ENCODE data around the gene HSPA6.
"Not testable (repeated sequence)": the region's sequence is repeated elsewhere in the genome, so short reads cannot be mapped to it uniquely, and the experiment has no call there.

HSPA6 gene

DNA sequence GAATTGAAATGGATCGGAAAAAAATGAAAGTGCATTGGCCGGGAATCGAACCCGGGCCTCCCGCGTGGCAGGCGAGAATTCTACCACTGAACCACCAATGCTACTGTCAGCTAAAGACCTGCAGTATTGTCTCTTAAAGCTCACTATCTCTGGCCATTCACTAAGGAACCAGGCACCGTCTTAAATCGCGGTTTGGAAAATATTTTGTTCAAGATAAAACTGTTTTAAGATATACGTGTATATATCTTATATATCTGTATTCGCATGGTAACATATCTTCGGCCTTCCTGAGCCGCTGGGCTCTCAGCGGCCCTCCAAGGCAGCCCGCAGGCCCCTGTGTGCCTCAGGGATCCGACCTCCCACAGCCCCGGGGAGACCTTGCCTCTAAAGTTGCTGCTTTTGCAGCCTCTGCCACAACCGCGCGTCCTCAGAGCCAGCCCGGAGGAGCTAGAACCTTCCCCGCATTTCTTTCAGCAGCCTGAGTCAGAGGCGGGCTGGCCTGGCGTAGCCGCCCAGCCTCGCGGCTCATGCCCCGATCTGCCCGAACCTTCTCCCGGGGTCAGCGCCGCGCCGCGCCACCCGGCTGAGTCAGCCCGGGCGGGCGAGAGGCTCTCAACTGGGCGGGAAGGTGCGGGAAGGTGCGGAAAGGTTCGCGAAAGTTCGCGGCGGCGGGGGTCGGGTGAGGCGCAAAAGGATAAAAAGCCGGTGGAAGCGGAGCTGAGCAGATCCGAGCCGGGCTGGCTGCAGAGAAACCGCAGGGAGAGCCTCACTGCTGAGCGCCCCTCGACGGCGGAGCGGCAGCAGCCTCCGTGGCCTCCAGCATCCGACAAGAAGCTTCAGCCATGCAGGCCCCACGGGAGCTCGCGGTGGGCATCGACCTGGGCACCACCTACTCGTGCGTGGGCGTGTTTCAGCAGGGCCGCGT, at the start of gene HSPA6:
HSPA6 (plus strand) TSS at position 724 of the 925 bp plus-strand sequence; CDS start at position 843, 119 bp downstream.
- DNase-seq (ENCODE audit: low spot score) = peak; percentile 74

DNA sequence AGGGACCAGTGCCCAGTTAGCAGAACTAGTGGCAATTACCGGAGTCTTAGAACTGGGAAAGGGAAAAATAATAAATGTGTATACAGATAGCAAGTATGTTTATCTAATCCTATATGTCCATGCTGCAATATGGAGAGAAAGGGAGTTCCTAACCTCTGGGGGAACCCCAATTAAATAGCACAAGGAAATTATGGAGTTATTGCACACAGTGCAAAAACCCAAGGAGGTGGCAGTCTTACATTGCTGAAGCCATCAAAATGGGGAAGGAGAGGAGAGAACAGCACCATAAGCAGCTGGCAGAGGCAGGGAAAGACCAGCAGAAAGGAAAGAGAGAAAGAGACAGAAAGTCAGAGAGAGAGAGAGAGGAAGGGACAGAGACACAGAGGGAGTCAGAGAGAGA, 46.6 kb upstream of the HSPA6 start:
- DNase-seq (ENCODE audit: low spot score) = not testable (repeated sequence)

DNA sequence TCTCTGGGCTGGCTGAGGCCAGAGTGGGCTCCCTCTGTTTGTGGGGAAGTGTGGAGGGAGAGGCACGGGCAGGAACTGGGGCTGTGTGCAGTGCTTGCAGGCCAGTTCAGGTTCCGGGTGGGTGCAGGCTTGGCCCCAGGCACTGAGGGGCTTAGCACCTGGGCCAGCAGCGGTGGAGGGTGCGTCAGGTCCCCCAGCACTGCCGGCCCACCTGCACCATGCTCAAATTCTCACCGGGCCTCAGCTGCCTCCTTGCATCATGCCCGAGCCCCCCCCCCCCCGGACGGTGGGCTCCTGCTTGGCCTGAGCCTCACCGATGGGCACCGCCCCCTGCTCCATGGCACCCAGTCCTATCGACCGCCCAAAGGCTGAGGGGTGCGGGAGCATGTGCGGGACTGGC, 45.4 kb upstream of the HSPA6 start:
- no peak for DNase-seq (ENCODE audit: low spot score)

- DNase-seq (ENCODE audit: low spot score) = no peak
Observed at GRCh38 chr1:161480381-161481035, 43.8 kb upstream of the HSPA6 start.

- no peak for DNase-seq (ENCODE audit: low spot score)
Observed at GRCh38 chr1:161481624-161482392, 42.5 kb upstream of the HSPA6 start.

- DNase-seq (ENCODE audit: low spot score) = no peak
Observed at GRCh38 chr1:161482610-161483009, 41.7 kb upstream of the HSPA6 start.

GRCh38 chr1:161483361-161483760, 41.0 kb upstream of the HSPA6 start:
- DNase-seq (ENCODE audit: low spot score) = no peak

DNA sequence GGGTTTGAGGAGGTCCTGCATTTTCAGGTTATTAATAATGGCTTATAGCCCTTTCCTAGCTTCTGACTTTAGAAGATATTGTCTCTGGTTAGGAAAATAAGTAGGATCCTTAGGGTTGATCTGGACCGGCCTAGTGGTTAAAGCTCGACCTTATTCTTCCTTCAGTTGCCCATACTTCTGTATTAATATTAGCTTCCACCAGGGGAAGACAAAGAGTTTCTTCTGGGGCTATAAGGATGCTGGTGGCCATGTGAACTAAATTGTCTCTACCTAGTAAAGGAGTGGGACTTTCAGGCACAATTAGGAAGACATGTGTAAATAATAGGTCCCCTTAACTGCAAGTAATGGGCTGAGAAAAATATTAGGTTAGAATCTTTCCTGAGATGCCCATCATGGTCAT, 39.7 kb upstream of the HSPA6 start:
- DNase-seq (ENCODE audit: low spot score) = no peak

DNA sequence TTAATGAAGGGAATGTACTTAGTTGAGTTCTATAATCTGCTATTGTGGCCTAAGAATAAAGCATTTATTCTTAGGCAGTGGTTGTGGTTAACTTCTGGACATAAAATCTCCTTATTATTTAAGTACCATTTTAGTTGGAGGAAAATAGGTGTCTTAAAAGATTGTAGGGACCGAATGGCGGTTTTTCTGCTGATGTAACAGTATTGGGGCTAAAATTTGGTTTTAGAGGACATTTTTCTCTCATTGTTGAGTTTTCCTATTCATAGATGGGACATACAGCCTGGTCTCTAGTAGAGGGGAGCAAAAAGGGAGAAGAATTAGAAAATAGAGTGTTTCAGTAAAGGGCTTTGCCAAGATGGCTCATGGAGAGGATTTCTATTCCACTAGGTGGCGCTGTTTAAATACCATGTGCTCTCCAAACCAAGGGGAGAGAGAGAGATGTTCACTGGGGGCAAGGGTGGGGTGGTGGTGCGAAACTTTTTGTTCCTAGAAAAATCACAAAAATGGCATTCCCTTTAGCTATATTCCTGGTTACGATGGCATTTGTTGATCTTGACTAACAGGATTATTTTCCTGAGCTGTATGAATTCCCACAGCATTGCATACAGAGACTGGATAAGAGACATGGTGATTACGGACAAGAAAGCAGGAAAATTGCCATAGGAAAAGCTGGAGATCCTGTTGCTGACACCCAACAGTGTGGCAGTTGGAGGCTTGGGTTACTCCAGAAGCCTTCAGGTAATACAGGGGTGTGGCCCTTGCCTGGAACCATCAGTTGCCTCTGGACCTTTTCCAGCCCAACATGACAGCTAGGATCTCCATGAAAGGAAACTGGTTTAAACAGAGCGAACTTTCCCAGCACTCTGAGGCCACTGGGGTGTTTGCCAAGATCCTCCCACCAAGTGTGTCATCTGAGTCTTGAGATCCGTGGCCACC, 37.3 kb upstream of the HSPA6 start:
- peak; percentile 63 for DNase-seq (ENCODE audit: low spot score)

- DNase-seq (ENCODE audit: low spot score) = no peak
Observed at GRCh38 chr1:161491472-161491871, 32.9 kb upstream of the HSPA6 start.

GRCh38 chr1:161492827-161493226, 31.5 kb upstream of the HSPA6 start:
- DNase-seq (ENCODE audit: low spot score) = no peak

GRCh38 chr1:161494091-161494735, 30.1 kb upstream of the HSPA6 start:
- no peak for DNase-seq (ENCODE audit: low spot score)

DNA sequence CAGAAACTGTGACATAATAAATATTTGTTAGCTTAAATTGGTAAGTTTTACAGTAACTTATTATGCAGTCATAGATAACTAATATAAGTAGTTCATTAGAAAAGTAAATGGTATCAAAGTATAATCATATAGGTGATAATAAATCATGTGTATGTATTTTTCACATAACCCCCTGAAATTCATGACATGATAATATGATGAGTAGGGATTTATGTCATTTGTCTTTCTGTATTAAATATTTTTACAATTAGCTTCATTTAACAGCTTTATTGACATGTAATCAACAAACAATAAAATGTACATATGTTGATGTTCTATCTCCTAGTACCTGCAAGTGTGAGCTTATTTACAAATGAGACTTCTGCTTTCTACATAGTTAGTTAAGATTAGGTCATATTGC, 28.9 kb upstream of the HSPA6 start:
- no peak for DNase-seq (ENCODE audit: low spot score)

- DNase-seq (ENCODE audit: low spot score) = no peak
Observed at GRCh38 chr1:161497961-161498360, 26.4 kb upstream of the HSPA6 start.

DNA sequence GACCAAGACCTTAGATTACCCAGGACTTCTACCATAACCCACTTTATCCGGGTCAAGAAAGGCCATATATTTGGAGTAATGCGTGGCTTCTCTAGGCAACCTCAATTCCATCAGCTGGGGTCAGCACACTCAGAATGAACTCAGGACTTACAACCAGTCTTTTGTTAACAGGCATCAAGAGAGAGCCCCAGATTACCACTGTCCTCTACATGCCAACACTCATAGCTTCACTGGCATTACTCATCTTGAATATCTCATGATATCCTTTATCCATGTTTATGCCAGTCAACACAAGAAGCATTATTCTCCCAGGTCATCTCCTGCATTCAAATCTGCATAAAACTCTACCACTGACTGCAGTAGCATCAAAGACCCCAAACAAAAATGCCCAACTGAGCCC, 25.7 kb upstream of the HSPA6 start:
- no peak for DNase-seq (ENCODE audit: low spot score)

DNA sequence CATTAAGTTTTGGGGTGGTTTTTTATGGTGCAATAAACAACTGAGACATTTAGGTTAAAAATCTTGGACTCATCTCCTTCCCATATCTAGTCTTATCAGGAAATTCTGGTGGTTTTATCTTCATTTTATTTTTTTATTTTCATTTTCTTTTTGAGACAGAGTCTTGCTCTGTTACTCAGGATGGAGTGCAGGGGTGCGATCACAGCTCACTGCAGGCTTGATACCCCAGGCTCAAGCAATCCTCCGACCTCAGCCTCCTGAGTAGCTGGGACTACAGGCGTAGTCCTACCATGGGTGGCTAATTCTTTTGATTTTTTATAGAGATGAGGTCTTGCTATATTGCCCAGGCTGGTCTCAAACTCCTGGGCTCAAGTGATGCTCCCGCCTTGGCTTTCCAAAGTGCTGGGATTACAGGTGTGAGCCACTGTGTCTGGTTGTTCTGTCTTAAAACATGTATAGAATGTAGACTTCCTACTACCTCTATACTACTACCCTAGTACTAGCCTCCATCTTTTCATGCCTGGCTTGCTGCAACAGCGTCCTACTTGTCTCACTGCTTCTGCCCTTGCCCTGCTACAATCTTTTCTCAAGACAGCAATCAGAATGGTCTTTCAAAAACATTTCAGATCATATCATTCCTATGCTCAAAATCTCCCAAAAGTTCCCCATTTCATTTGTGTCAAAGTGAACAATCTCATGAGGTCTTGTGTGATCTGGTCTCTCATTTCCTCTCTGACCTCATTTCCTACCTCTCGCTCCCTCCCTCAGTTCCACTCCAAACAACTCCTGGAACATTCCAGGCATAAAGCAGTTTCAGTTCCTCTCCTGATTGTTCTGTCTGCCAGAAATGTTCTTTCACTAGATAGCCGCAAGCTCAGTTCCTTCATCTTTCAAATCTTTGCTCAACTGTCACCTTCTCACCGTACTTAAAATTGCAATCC, 25.0 kb upstream of the HSPA6 start:
- DNase-seq (ENCODE audit: low spot score) = no peak

GRCh38 chr1:161501234-161501633, 23.1 kb upstream of the HSPA6 start:
- no peak for DNase-seq (ENCODE audit: low spot score)

DNA sequence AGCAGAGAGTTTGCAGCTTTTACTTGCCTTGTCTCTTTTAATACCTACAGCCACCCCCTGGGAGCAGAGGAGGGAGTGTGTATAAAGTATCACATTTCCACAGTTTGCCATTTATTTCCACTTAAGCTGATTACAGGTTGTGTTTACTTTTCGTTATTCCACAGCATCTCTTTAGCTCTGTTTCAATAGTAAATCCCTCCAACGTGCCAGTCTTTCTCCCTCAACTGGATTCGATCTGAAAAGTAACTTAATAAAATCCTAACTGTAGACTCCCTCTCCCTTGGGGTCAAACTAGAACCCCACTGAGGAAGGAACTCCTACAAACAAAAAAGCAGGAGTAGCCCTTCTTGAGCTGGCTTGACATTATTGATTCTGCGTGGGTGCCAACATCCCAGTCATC, 22.2 kb upstream of the HSPA6 start:
- no peak for DNase-seq (ENCODE audit: low spot score)

- peak; percentile 22 for DNase-seq (ENCODE audit: low spot score)
Observed at GRCh38 chr1:161502641-161503393, 21.5 kb upstream of the HSPA6 start.

Measured in AG08395 (cell line).